ENCODE data around the gene EBPL.

DNA sequence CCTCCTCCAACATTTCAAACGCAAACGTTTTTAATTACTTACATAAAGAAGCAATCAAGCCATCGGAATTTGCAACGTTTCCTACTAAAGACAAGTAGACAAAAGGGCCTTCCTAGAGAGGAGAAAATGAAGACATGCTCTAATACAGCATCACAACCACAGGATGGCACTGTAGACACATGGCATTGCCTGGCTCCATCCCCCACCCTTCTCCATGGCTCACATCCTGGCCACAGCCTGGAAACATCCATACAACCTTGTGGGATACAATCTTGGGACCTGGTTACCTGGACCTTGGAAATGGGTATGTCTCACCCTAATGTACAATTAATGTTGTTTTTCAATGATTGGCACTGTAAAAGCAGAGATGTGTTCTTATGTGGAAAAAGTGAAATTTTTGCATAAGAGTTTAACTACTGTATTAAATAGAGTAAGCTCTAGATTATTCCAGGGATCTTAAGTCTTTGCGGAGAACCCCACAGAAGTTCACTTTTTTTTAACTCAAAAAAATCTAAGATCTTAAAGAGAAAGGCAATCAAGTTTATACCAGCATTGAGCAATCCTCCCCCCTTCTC is 21.5 kb downstream of the EBPL start:
- TF ChIP-seq POLR2A (IDR thresholded peaks at IDR 0.05), result no peak
- TF ChIP-seq, protein P1, sequence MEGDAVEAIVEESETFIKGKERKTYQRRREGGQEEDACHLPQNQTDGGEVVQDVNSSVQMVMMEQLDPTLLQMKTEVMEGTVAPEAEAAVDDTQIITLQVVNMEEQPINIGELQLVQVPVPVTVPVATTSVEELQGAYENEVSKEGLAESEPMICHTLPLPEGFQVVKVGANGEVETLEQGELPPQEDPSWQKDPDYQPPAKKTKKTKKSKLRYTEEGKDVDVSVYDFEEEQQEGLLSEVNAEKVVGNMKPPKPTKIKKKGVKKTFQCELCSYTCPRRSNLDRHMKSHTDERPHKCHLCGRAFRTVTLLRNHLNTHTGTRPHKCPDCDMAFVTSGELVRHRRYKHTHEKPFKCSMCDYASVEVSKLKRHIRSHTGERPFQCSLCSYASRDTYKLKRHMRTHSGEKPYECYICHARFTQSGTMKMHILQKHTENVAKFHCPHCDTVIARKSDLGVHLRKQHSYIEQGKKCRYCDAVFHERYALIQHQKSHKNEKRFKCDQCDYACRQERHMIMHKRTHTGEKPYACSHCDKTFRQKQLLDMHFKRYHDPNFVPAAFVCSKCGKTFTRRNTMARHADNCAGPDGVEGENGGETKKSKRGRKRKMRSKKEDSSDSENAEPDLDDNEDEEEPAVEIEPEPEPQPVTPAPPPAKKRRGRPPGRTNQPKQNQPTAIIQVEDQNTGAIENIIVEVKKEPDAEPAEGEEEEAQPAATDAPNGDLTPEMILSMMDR (IDR thresholded peaks at IDR 0.05), result no peak

All from lower leg skin (tissue), 3 donors.